ENCODE results near the gene RERE.

Gene RERE

DNA sequence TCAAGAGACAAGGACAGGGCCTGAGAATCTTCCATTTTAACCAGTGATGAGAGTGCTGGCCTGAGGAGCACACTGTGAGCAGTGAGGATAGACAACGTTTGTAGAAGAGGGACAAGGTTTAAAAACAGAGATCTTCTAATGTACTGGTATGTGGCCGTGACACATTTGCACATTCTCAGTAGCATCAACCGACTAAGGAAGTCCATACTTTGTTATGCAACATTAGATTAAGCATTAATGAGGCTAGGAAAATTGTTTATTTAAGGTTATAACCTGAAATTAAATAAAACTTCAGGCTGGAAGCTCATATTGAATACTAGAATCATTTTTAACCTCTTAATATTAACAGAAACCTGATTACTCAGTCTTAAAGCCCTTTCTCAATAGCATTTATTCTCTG is 400.6 kb downstream of the RERE start:
- Histone ChIP-seq H3K36me3 (ENCODE audit: control insufficient read depth, insufficient read depth, low read length) (no peaks in the 10 kb centered on the region), H3K27ac (ENCODE audit: low read depth, low read length) (peak overlapping the region; percentile 44), H3K9ac (ENCODE audit: low read length) (no peak overlapping the region), H3K4me1 (ENCODE audit: control insufficient read depth, insufficient read depth, low read length) (peaks cover 52% of the 10 kb centered on the region), H3K27me3 (ENCODE audit: control insufficient read depth, insufficient read depth, low read length) (no peaks in the 10 kb centered on the region), H3K4me3 (ENCODE audit: low read length) (no peak overlapping the region)

DNA sequence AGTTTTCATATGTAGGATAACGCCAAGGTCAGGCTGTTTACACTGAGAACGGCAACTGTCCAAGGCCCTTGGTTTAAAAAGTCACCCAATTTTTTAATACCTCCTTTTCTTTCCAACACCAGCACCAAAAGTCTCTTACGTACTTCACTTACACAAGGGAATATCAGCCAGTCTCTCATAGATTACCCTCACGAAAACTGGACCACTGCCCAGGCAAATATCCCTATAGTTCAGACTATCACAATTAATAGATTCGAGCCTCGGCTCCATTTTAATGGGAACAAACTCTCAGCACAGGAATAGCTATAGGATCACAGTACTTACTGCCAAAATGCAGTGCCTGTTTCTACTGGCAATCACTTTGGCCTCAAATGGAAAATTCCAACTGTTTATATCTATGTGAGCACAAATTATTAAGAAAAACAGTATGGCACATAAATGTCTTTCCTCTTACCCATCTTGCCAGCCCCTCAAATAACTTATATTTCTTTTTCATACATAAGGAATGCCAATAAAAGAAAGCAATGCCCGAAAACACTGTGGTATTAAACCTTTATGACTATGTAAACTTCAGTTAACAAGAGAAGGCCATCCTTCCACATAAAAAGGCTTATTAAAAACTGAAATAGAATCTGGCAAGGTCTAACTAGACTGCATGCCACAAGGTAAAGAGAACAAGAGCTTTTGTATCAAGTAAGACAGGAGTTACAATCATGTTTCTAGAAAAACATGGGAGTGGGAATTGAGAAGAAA is 401.7 kb downstream of the RERE start:
- H3K27me3 ChIP-seq (ENCODE audit: control insufficient read depth, insufficient read depth, low read length) = no peaks in the 10 kb centered on the region
- no peak overlapping the region for H3K4me3 ChIP-seq (ENCODE audit: low read length)
- H3K4me1 ChIP-seq (ENCODE audit: control insufficient read depth, insufficient read depth, low read length) = peaks cover 56% of the 10 kb centered on the region
- H3K36me3 ChIP-seq (ENCODE audit: control insufficient read depth, insufficient read depth, low read length) = no peaks in the 10 kb centered on the region
- H3K27ac ChIP-seq (ENCODE audit: low read depth, low read length) = peak overlapping the region; percentile 51
- no peak overlapping the region for H3K9ac ChIP-seq (ENCODE audit: low read length)

DNA sequence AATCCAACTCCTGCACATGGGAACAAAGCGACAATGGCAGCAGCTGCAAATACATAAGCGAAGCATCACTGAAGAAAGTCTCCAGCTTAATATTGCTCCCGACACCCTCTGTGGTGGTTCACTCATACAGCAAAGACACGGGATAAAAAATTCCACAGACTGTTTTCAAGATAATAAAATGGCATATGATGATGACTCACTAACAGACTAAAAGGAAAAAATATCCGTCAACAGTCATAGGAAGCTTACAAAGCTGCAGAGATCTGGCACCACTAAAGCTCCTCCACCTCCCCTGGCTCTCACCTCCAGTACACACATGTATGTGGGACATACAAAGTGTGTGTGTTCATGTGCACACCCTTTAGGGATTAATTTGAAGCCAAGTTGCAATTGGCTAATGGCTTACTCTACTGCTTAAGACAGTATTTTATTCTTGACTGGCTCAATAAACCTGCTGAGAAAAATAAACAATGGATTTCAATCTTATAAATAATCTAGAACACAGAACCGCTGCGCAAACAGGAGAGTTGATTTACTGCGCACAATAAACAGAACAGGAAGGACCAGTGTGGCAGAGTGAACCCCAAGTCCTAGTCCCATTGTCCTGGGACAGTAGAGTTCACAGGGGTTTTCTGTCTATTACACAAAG is 405.1 kb downstream of the RERE start:
- H3K9ac ChIP-seq (ENCODE audit: low read length) = no peak overlapping the region
- H3K36me3 ChIP-seq (ENCODE audit: control insufficient read depth, insufficient read depth, low read length) = peaks cover 2% of the 10 kb centered on the region
- peaks cover 74% of the 10 kb centered on the region for H3K4me1 ChIP-seq (ENCODE audit: control insufficient read depth, insufficient read depth, low read length)
- no peaks in the 10 kb centered on the region for H3K27me3 ChIP-seq (ENCODE audit: control insufficient read depth, insufficient read depth, low read length)
- peak overlapping the region; percentile 84 for H3K27ac ChIP-seq (ENCODE audit: low read depth, low read length)
- H3K4me3 ChIP-seq (ENCODE audit: low read length) = peak overlapping the region; percentile 26

DNA sequence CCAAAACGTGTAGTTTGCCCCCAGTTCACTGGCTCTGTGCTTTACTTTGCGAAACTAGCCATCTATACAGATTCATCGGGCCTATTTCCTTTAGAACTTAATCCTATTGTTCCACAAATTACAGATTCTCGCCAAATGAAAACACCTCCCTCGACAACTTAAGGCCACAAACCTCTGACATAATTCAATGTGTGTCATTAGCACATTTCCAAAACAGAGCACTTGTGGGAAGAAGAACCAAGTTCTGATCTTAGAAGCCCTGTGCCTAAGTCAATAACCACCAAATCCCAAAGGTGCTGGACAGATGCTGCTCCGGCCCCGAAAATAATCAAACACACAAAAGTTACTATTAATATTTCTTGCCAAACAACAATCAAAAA is 405.6 kb downstream of the RERE start:
- H3K9ac ChIP-seq (ENCODE audit: low read length) = no peak overlapping the region
- peak overlapping the region; percentile 26 for H3K4me3 ChIP-seq (ENCODE audit: low read length)
- peaks cover 2% of the 10 kb centered on the region for H3K36me3 ChIP-seq (ENCODE audit: control insufficient read depth, insufficient read depth, low read length)
- H3K4me1 ChIP-seq (ENCODE audit: control insufficient read depth, insufficient read depth, low read length) = peaks cover 79% of the 10 kb centered on the region
- H3K27ac ChIP-seq (ENCODE audit: low read depth, low read length) = peak overlapping the region; percentile 84
- H3K27me3 ChIP-seq (ENCODE audit: control insufficient read depth, insufficient read depth, low read length) = no peaks in the 10 kb centered on the region

DNA sequence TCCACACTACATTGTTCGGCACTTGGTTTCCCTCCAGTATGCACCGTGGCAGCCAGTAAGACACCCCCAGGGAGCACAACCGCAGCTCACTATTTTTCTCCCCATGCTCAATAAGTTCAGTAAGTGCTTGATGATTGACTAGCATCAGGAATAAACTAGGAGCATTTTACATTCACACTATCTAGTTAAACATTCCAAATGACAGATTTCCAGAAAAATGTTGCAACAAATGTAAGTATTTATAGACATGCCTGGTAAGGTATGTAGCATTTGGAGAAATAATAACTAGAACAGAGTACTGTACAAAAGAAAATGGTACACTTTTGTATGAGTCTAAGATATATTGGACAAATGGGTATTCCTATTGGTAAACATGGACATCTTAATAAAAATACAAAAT is 406.6 kb downstream of the RERE start:
- Histone ChIP-seq H3K4me1 (ENCODE audit: control insufficient read depth, insufficient read depth, low read length) (peaks cover 74% of the 10 kb centered on the region), H3K4me3 (ENCODE audit: low read length) (no peak overlapping the region), H3K9ac (ENCODE audit: low read length) (no peak overlapping the region), H3K27me3 (ENCODE audit: control insufficient read depth, insufficient read depth, low read length) (no peaks in the 10 kb centered on the region), H3K27ac (ENCODE audit: low read depth, low read length) (peak overlapping the region; percentile 77), H3K36me3 (ENCODE audit: control insufficient read depth, insufficient read depth, low read length) (peaks cover 2% of the 10 kb centered on the region)

DNA sequence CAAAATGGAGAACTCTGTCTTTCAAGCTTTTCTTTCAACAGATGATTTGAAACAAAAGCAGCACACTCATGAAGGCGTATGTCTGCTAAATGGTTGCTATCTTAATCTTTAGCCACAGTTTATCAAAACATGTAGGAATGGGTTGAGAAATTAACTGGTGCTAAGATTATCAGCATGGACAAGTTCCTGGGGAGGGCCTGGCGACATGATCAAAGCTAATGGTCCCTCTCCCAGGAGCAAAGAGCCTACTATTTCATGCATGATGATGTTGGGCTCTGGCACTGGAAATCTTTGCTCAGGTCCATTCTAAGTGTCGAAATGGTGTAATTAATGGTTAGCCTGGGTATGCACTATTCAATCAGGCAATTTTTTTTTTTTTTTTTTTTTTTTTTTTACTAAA is 407.8 kb downstream of the RERE start:
- Histone ChIP-seq H3K9ac (ENCODE audit: low read length) (no peak overlapping the region), H3K4me1 (ENCODE audit: control insufficient read depth, insufficient read depth, low read length) (peaks cover 64% of the 10 kb centered on the region)

DNA sequence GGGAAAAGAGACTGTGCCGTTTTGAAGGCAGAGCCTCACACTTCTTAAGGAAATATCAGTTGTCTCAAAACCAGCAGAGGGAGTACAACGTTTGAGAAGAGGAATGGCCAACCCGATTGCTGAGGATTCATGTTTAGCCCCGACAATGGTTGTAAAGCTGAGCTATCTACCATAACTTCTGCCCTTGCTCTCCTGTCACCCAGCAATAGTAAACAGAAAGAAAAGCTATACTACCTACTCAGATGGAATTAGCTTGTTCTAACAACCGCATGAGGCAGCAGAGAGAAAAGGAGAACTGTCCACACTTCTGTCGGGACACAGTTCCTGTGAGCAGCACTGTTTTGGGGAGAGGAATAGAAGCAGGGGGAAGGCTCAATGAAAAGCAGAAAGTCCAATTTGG is 408.3 kb downstream of the RERE start:
- Histone ChIP-seq H3K4me3 (ENCODE audit: low read length) (no peak overlapping the region), H3K27ac (ENCODE audit: low read depth, low read length) (peak overlapping the region; percentile 77), H3K27me3 (ENCODE audit: control insufficient read depth, insufficient read depth, low read length) (no peaks in the 10 kb centered on the region), H3K4me1 (ENCODE audit: control insufficient read depth, insufficient read depth, low read length) (peaks cover 63% of the 10 kb centered on the region), H3K36me3 (ENCODE audit: control insufficient read depth, insufficient read depth, low read length) (peaks cover 7% of the 10 kb centered on the region), H3K9ac (ENCODE audit: low read length) (no peak overlapping the region)

More for the DNA sequence above, 407.8 kb downstream of the RERE start:
- peaks cover 6% of the 10 kb centered on the region for H3K36me3 ChIP-seq (ENCODE audit: control insufficient read depth, insufficient read depth, low read length)
- no peaks in the 10 kb centered on the region for H3K27me3 ChIP-seq (ENCODE audit: control insufficient read depth, insufficient read depth, low read length)
- peak overlapping the region; percentile 77 for H3K27ac ChIP-seq (ENCODE audit: low read depth, low read length)
- no peak overlapping the region for H3K4me3 ChIP-seq (ENCODE audit: low read length)

DNA sequence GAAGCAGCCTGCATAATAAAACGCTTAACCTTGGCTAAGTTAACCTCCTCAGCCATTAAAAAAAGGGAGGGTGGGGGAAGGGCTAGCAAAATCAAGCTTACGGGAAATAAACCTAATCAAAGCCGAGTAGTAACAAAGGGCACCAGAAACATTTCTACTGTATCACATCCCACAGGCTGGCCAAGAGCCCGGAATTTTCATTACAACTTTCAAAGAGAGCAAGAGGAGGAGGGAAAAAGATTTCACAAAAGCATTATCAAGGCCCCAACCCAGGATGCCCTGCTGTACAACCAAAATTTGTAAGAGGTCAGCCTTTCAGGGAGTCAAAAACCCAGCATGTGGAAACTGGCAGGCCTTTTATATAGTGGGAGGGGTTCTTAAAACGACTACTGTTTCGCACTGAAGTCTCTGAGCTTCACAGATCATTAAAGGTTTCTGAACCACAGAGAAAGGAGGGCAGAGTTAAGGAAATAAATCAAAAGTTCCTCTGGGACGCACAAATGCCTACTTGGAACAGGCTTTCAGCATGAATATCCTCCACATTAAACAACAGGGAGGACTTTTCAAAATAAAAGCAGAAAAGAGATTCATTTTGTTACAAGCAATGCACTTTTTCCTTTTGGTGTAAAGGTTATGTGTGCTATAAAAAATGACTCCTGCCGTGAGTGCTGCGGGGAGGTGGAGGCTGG is 409.1 kb downstream of the RERE start:
- Histone ChIP-seq H3K4me3 (ENCODE audit: low read length) (no peak overlapping the region), H3K4me1 (ENCODE audit: control insufficient read depth, insufficient read depth, low read length) (peaks cover 61% of the 10 kb centered on the region), H3K36me3 (ENCODE audit: control insufficient read depth, insufficient read depth, low read length) (peaks cover 7% of the 10 kb centered on the region), H3K27ac (ENCODE audit: low read depth, low read length) (peak overlapping the region; percentile 77), H3K9ac (ENCODE audit: low read length) (no peak overlapping the region), H3K27me3 (ENCODE audit: control insufficient read depth, insufficient read depth, low read length) (no peaks in the 10 kb centered on the region)

DNA sequence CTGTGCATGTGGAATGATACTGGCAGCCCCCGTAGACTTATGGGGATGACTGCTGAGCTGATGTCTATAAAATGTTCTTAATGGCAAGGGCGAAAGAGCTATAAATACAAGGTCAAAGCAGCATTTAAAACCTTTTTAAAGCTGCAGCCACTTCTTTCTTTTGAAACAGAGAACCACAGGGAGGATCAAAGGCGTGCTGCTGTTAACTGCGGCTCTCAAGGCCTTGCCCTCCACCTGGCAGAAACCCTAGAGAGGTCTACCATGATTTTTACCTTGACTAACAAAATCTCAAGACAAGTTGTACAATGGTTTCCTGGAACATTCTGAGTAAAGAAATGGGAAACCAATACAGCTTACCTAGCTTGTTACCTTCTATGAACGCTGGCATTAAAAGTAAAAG is 409.8 kb downstream of the RERE start:
- peaks cover 7% of the 10 kb centered on the region for H3K36me3 ChIP-seq (ENCODE audit: control insufficient read depth, insufficient read depth, low read length)
- H3K4me3 ChIP-seq (ENCODE audit: low read length) = peak overlapping the region; percentile 42
- H3K9ac ChIP-seq (ENCODE audit: low read length) = peak overlapping the region; percentile 22
- peaks cover 56% of the 10 kb centered on the region for H3K4me1 ChIP-seq (ENCODE audit: control insufficient read depth, insufficient read depth, low read length)
- H3K27me3 ChIP-seq (ENCODE audit: control insufficient read depth, insufficient read depth, low read length) = no peaks in the 10 kb centered on the region
- peak overlapping the region; percentile 77 for H3K27ac ChIP-seq (ENCODE audit: low read depth, low read length)

DNA sequence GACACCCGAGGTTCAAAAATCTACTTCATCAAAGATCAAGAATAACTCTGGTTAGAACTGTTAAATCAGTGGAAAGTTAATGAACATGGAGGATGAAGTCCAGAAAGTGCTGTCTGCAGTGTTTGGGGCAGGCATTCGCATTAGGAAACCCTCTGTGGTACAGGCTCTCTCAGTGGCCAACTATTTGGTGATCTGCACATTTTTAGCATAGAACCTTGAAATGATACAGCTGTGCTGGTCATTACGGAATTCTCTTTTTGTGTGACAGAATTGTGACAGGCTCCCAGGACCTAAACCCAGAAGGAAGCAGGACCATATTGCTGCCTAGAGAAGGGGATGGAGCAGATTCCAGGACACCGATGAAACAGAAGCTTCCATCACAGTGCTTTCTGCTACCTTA is 410.5 kb downstream of the RERE start:
- peak overlapping the region; percentile 77 for H3K27ac ChIP-seq (ENCODE audit: low read depth, low read length)
- H3K4me1 ChIP-seq (ENCODE audit: control insufficient read depth, insufficient read depth, low read length) = peaks cover 49% of the 10 kb centered on the region
- no peaks in the 10 kb centered on the region for H3K27me3 ChIP-seq (ENCODE audit: control insufficient read depth, insufficient read depth, low read length)
- H3K36me3 ChIP-seq (ENCODE audit: control insufficient read depth, insufficient read depth, low read length) = peaks cover 11% of the 10 kb centered on the region
- H3K4me3 ChIP-seq (ENCODE audit: low read length) = no peak overlapping the region
- no peak overlapping the region for H3K9ac ChIP-seq (ENCODE audit: low read length)

DNA sequence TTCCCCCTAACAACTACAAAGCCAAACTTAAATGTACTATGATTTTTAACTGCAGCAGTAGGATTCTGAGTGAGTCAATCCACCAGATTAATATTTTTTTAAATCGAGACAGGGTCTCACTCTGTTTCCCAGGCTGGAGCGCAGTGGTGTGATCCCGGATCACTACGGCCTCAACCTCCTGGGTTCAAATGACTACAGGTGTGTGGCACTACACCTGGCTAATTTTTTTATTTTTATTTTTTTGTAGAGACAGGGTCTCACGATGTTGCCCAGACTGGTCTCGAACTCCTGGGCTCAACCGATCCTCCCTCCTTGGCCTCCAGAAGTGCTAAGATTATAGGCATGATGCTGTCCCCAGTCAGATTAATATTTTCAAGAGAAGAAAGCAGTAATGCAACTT is 411.4 kb downstream of the RERE start:
- Histone ChIP-seq H3K4me3 (ENCODE audit: low read length) (no peak overlapping the region), H3K4me1 (ENCODE audit: control insufficient read depth, insufficient read depth, low read length) (peaks cover 40% of the 10 kb centered on the region), H3K27ac (ENCODE audit: low read depth, low read length) (no peak overlapping the region), H3K27me3 (ENCODE audit: control insufficient read depth, insufficient read depth, low read length) (no peaks in the 10 kb centered on the region), H3K36me3 (ENCODE audit: control insufficient read depth, insufficient read depth, low read length) (peaks cover 11% of the 10 kb centered on the region), H3K9ac (ENCODE audit: low read length) (no peak overlapping the region)

DNA sequence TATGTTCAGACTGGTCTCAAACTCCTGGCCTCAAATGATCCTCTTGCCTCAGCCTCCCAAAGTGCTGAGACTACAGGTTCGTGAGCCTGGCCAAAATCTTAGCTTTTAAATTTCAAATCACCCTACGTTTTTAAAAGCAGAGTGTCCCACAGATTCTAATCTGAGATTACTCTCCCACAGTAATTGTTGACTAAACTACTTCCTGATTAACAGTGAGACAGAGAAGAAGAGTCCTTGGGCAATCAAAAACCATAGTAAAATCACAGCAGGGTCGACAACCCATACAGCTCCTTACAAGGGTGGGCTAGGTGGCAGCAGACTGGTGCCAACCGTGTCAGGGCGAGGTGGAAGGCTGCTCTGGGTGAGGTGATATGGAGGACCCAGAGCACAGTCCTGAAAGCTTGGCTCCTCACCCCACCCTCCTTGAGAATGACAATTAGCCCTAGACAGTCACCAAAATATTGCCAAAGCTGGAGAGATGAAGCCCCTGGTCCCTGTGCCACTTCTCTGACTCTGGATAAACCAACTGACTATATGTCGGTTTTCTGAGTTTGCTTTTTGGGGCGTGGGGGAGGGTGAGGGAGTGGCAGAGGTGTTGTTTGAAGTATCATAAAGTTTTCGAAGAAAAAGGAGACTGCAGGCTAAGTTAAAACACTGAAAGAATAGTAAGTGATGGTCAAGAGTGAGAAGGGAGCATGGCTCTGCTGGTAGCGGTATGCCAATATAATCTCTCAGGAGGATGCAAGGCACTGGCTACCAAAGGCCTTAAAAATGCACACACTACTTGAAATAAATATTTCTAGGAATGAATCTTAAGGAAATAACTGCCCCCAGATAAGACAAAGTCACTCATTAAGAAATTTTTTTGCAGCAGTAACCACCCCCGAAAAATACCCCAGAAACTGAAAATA is 412.7 kb downstream of the RERE start:
- no peaks in the 10 kb centered on the region for H3K27me3 ChIP-seq (ENCODE audit: control insufficient read depth, insufficient read depth, low read length)
- no peak overlapping the region for H3K4me3 ChIP-seq (ENCODE audit: low read length)
- peaks cover 11% of the 10 kb centered on the region for H3K36me3 ChIP-seq (ENCODE audit: control insufficient read depth, insufficient read depth, low read length)
- no peak overlapping the region for H3K9ac ChIP-seq (ENCODE audit: low read length)
- H3K27ac ChIP-seq (ENCODE audit: low read depth, low read length) = no peak overlapping the region
- H3K4me1 ChIP-seq (ENCODE audit: control insufficient read depth, insufficient read depth, low read length) = peaks cover 28% of the 10 kb centered on the region

Measured in rectal smooth muscle tissue (tissue), 1 donor.